Body of pancreas (tissue), 4 donors: ENCODE results near the gene NHLH1. TPM values are rescaled to one million over a fixed set of nuclear protein-coding genes. Genes with fewer than 3 reads are reported as not detected.

ENCODE experiments used
- ATAC-seq: fragments of 150-250 bp; one replicate; pipeline ENCODE4 v1.9.1; 2016
- DNase-seq, 4 donors: peaks; one replicate each; pipeline ENCODE4 v3.0.0-alpha.2; 2019
- H3K27ac ChIP-seq, 4 donors: fragments of 200-600 bp; sonication (generic); 1 replicate in 3 of 4; 2 replicates in 1 of 4; pipeline versions ENCODE4 v1.5.1 to v1.6.1; 2016 to 2019; ENCODE audit warnings: mild to moderate bottlenecking in 1 of 4, mixed read lengths in 1 of 4, moderate library complexity in 1 of 4
- H3K27me3 ChIP-seq, 2 donors: fragments of 200-600 bp; sonication (generic); one replicate each; pipeline ENCODE4 v1.6.0; 2016; ENCODE audit warnings: mild to moderate bottlenecking in 1 of 2
- H3K36me3 ChIP-seq, 2 donors: fragments of 200-600 bp; sonication (generic); replicated peaks in 1 of 2; 2 replicates each; pipeline ENCODE4 v1.5.1; 2016; ENCODE audit warnings: low read depth in 2 of 2; ENCODE audit not compliant: insufficient read depth in 1 of 2
- H3K4me1 ChIP-seq: fragments of 200-600 bp; sonication (generic); one replicate; pipeline ENCODE4 v1.6.0; 2016
- H3K4me3 ChIP-seq, 2 donors: fragments of 200-600 bp; sonication (generic); 1 replicate in 1 of 2; 2 replicates in 1 of 2; pipeline ENCODE4 v1.5.1; 2016 to 2019
- H3K9me3 ChIP-seq, 3 donors: fragments of 200-600 bp; sonication (generic); 1 replicate in 2 of 3; 2 replicates in 1 of 3; pipeline ENCODE4 v1.5.1; 2016
- POLR2A ChIP-seq, 3 donors: fragments of 450-650 bp; IDR thresholded peaks; one replicate each; pipeline ENCODE4 v1.6.1; 2016; ENCODE audit warnings: antibody characterized with exemption in 3 of 3, mild to moderate bottlenecking in 2 of 3
- WGBS, 2 donors: methylation state at CpG; one replicate each; pipeline ENCODE4 v1.1.5; 2017; 5-methylcytosine and 5-hydroxymethylcytosine counted together
- intact Hi-C: fragments of 100-400 bp; cut with DNase I; formaldehyde crosslinking; loops from one replicate; pipeline ENCODE4 v1.15.1; 2023
- total RNA-seq, 2 donors: library from RNA; depleted of rRNA; stranded (reverse); fragments of >200 nt; gene quantifications; one replicate each; pipeline ENCODE4 v1.1.0, GENCODE V29; 2016
- TF ChIP-seq, protein P1 (sequence below), 7 experiments: fragments of 450-650 bp in 4 of 7; fragments of 200-600 bp in 3 of 7; sonication (generic) in 3 of 7; IDR thresholded peaks; one replicate each; pipeline ENCODE4 v1.5.1; 2016 to 2019; ENCODE audit warnings: antibody characterized with exemption in 7 of 7

Gene NHLH1
- total RNA-seq, 2 donors from 2014 or later, result not detected

DNA sequence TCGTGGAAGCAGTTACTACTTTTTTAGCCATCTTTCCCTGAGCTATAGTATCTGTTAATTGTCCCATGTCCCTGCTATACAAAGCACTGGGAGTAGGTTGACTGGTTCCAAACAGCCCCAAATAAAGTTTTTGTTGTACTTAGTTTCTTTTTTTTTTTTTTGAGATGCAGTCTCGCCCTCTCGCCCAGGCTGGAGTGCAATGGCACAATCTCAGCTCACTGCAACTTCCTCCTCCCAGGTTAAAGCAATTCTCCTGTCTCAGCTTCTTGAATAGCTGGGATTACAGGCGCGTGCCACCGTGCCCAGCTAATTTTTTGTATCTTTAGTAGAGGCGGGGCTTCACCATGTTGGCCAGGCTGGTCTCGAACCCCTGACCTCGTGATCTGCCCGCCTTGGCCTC lies 20.4 kb upstream of the NHLH1 start:
- Histone ChIP-seq H3K27ac (peak overlapping the region in 1 of 4 donors; percentile 46), H3K36me3 (peaks cover 10 to 19% of the 10 kb centered on the region in 2 donors), H3K27me3 (no peaks in the 10 kb centered on the region), H3K4me1 (peaks cover 27% of the 10 kb centered on the region), H3K9me3 (no peaks in the 10 kb centered on the region), H3K4me3 (no peak overlapping the region)
- ATAC-seq, result no peak
- TF ChIP-seq, protein P1, sequence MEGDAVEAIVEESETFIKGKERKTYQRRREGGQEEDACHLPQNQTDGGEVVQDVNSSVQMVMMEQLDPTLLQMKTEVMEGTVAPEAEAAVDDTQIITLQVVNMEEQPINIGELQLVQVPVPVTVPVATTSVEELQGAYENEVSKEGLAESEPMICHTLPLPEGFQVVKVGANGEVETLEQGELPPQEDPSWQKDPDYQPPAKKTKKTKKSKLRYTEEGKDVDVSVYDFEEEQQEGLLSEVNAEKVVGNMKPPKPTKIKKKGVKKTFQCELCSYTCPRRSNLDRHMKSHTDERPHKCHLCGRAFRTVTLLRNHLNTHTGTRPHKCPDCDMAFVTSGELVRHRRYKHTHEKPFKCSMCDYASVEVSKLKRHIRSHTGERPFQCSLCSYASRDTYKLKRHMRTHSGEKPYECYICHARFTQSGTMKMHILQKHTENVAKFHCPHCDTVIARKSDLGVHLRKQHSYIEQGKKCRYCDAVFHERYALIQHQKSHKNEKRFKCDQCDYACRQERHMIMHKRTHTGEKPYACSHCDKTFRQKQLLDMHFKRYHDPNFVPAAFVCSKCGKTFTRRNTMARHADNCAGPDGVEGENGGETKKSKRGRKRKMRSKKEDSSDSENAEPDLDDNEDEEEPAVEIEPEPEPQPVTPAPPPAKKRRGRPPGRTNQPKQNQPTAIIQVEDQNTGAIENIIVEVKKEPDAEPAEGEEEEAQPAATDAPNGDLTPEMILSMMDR (IDR thresholded peaks at IDR 0.05), result no peak
- no peak for TF ChIP-seq POLR2A (IDR thresholded peaks at IDR 0.05)
- WGBS, 2 donors, result 80 to 87% methylated on average over 10 of the region's 10 CpGs
- intact Hi-C loops, result no loop called here
- peak in 1 of 4 donors; percentile 15 for DNase-seq

DNA sequence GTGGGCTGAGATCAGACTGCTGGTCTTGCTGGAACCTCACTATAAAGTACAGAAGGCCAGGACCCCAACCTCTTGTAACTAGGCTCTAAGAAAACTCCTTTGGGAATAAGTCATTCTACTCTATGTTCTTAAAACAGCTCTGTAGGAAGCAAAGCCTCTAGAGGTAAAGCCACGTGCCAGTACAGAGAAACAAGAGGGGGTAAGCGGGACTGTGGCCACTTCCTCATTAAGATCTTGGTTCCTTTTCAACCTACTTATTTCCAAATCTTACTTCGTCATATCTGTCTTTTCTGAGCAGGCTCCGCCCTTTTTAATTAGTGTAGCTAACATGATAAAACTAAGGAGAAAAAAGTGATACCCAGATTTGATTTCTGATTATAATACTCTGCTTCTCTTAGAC lies 19.9 kb upstream of the NHLH1 start:
- WGBS, 2 donors, result 61 to 79% methylated on average over 4 of the region's 4 CpGs

DNA sequence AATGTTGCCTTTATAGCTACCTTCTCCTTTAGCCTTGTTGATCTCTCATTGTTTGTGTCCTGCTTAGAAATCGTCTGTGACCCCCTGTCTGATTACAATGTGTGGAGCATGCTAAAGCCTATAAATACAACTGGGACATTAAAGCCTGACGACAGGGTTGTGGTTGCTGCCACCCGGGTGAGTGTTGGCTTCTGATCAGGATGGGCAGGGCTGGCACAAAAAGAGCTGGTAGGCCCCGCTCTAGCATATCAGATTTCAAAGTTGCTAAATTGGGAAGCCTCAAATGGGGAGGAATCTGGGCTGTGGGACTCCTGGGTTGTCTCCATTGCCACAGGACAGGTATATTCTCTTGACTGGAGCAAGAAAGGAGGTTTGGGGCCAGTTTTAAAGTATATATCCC lies 15.2 kb upstream of the NHLH1 start:
- Histone ChIP-seq H3K36me3 (peaks cover 31 to 69% of the 10 kb centered on the region in 2 donors), H3K27me3 (no peaks in the 10 kb centered on the region), H3K4me1 (peaks cover 3% of the 10 kb centered on the region), H3K9me3 (no peaks in the 10 kb centered on the region), H3K27ac (no peak overlapping the region), H3K4me3 (no peak overlapping the region)
- 67 to 83% methylated on average over 3 to 4 of the region's 4 CpGs for WGBS, 2 donors
- DNase-seq (no peak), ATAC-seq (no peak)
- intact Hi-C loops, result no loop called here
- TF ChIP-seq POLR2A (IDR thresholded peaks at IDR 0.05), result no peak
- TF ChIP-seq, protein P1 (IDR thresholded peaks at IDR 0.05), result no peak

More for the DNA sequence above, 19.9 kb upstream of the NHLH1 start:
- Histone ChIP-seq H3K27me3 (no peaks in the 10 kb centered on the region), H3K4me3 (no peak overlapping the region), H3K4me1 (peaks cover 22% of the 10 kb centered on the region), H3K36me3 (peaks cover 10 to 24% of the 10 kb centered on the region in 2 donors), H3K27ac (peak overlapping the region in 1 of 4 donors; percentile 46), H3K9me3 (no peaks in the 10 kb centered on the region)
- DNase-seq (peak in 1 of 4 donors; percentile 50), ATAC-seq (no peak)
- intact Hi-C loops, result no loop called here
- no peak for TF ChIP-seq POLR2A (IDR thresholded peaks at IDR 0.05)
- TF ChIP-seq, protein P1 (IDR thresholded peaks at IDR 0.05), result no peak

DNA sequence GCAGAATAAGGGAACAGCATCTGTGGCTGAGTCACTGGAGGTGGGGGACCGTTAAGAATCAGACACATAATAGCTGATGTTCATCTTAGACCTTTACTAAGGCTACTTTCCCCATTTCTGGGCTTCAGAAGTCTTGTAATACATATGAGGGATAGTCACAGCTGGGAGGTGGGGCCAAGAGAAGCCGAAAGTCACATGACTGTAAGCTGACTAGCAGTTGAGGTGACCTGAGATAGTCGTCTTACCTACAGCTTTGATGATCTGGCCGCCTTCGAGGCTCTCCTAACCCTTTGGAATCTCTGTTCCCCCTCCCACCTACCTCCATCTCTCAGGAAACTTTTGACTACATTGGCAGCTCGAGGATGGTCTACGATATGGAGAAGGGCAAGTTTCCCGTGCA lies 14.3 kb upstream of the NHLH1 start:
- WGBS, 2 donors, result 81 to 91% methylated on average over 8 of the region's 8 CpGs
- intact Hi-C loops, result no loop called here

DNA sequence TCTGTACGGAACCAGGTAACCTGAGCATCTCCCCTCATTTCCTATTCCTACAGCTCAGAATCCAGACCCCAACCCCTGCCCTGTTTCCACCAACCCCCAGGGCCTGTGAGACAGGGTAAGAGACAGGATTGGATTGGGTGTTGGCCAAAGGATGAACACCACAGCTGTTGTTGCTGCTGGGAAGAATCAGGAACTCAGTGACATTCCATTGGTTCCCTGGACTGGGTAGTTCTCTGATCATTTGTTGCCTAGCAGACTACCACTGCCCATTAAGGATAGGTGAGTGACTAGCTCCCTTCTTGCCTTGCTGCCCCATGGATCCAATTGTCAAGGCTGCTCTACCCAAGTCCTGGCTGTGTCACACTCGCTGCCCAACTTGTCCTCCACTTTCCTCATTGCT lies 13.6 kb upstream of the NHLH1 start:
- no peak overlapping the region for H3K4me3 ChIP-seq
- TF ChIP-seq POLR2A (IDR thresholded peaks at IDR 0.05), result no peak
- TF ChIP-seq, protein P1 (IDR thresholded peaks at IDR 0.05), result no peak
- H3K27ac ChIP-seq, result no peak overlapping the region
- H3K4me1 ChIP-seq, result no peaks in the 10 kb centered on the region
- no peak for DNase-seq
- 94% methylated on average over 2 of the region's 2 CpGs for whole genome bisulfite sequencing, 2 donors
- peaks cover 33 to 79% of the 10 kb centered on the region in 2 donors for H3K36me3 ChIP-seq
- H3K27me3 ChIP-seq, result no peaks in the 10 kb centered on the region
- intact Hi-C loops, result no loop called here
- ATAC-seq, result no peak
- no peaks in the 10 kb centered on the region for H3K9me3 ChIP-seq

More for the DNA sequence above, 14.3 kb upstream of the NHLH1 start:
- DNase-seq, result no peak
- Histone ChIP-seq H3K4me1 (no peaks in the 10 kb centered on the region), H3K27ac (no peak overlapping the region), H3K4me3 (no peak overlapping the region), H3K9me3 (no peaks in the 10 kb centered on the region), H3K27me3 (no peaks in the 10 kb centered on the region), H3K36me3 (peaks cover 33 to 74% of the 10 kb centered on the region in 2 donors)
- no peak for TF ChIP-seq POLR2A (IDR thresholded peaks at IDR 0.05)
- TF ChIP-seq, protein P1 (IDR thresholded peaks at IDR 0.05), result no peak
- no peak for ATAC-seq
